Dedifferentiated amniotic fluid mesenchymal stem cell (primary cell): Measurements from ENCODE around the gene SLC44A2.

Source experiments
- DNase-seq: peaks from one replicate; pipeline ENCODE4 v3.0.0-alpha.2; 2016; ENCODE audit errors: extremely low spot score

Gene SLC44A2

GRCh38 chr19:10625003-10625761 lies at the start of gene SLC44A2:
Gene SLC44A2 (plus strand): TSS chr19:10625553. CDS start chr19:10625634, 81 bp downstream.
- peak; percentile 48 for DNase-seq

- DNase-seq = no peak
These were observed 47.4 kb upstream of the SLC44A2 start for GRCh38 chr19:10577951-10578350.

GRCh38 chr19:10580979-10581631 lies 44.2 kb upstream of the SLC44A2 start:
- peak; percentile 95 for DNase-seq

GRCh38 chr19:10582091-10582490 lies 43.3 kb upstream of the SLC44A2 start:
- no peak for DNase-seq

- no peak for DNase-seq
These were observed 42.1 kb upstream of the SLC44A2 start for GRCh38 chr19:10583036-10583776.

- DNase-seq = no peak
These were observed 39.0 kb upstream of the SLC44A2 start for GRCh38 chr19:10586396-10586795.

GRCh38 chr19:10587022-10587838 lies 38.1 kb upstream of the SLC44A2 start, which contains the start of gene AP1M2:
Gene AP1M2 (minus strand): TSS chr19:10587312. CDS start chr19:10587231, 81 bp downstream.
- DNase-seq = no peak

- DNase-seq = no peak
These were observed 37.6 kb upstream of the SLC44A2 start for GRCh38 chr19:10587839-10588150.

- DNase-seq = no peak
These were observed 32.2 kb upstream of the SLC44A2 start for GRCh38 chr19:10593148-10593547.

- peak; percentile 42 for DNase-seq
These were observed 31.3 kb upstream of the SLC44A2 start for GRCh38 chr19:10593820-10594637.

GRCh38 chr19:10600149-10600548 lies 25.2 kb upstream of the SLC44A2 start:
- no peak for DNase-seq

- DNase-seq = no peak
These were observed 23.4 kb upstream of the SLC44A2 start for GRCh38 chr19:10601999-10602329.

- DNase-seq = peak; percentile 69
These were observed 22.8 kb upstream of the SLC44A2 start for GRCh38 chr19:10602330-10603083.

GRCh38 chr19:10603084-10603872 lies 22.1 kb upstream of the SLC44A2 start:
- no peak for DNase-seq

- DNase-seq = no peak
These were observed 21.4 kb upstream of the SLC44A2 start for GRCh38 chr19:10603873-10604459.

- no peak for DNase-seq
These were observed 20.8 kb upstream of the SLC44A2 start for GRCh38 chr19:10604460-10604980.

- DNase-seq = no peak
These were observed 13.4 kb upstream of the SLC44A2 start for GRCh38 chr19:10611907-10612306.

- DNase-seq = no peak
These were observed 12.7 kb upstream of the SLC44A2 start for GRCh38 chr19:10612499-10613119.
